ENCODE results near the gene CHRNA10. TPM values are rescaled to one million over a fixed set of nuclear protein-coding genes. Genes with fewer than 3 reads are reported as not detected.

CHRNA10 gene
- total and polyA plus RNA-seq, 4 donors: 0.10 to 1.7 (median 0.36) TPM

- TF ChIP-seq, protein P1, sequence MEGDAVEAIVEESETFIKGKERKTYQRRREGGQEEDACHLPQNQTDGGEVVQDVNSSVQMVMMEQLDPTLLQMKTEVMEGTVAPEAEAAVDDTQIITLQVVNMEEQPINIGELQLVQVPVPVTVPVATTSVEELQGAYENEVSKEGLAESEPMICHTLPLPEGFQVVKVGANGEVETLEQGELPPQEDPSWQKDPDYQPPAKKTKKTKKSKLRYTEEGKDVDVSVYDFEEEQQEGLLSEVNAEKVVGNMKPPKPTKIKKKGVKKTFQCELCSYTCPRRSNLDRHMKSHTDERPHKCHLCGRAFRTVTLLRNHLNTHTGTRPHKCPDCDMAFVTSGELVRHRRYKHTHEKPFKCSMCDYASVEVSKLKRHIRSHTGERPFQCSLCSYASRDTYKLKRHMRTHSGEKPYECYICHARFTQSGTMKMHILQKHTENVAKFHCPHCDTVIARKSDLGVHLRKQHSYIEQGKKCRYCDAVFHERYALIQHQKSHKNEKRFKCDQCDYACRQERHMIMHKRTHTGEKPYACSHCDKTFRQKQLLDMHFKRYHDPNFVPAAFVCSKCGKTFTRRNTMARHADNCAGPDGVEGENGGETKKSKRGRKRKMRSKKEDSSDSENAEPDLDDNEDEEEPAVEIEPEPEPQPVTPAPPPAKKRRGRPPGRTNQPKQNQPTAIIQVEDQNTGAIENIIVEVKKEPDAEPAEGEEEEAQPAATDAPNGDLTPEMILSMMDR (IDR thresholded peaks at IDR 0.05; ENCODE audit: low read depth, low read length, missing input control): no peak
- no peak for TF ChIP-seq FOXA2 (IDR thresholded peaks at IDR 0.05)
Measured at GRCh38 chr11:3622521-3622920, 48.7 kb downstream of the CHRNA10 start (continued).

DNA sequence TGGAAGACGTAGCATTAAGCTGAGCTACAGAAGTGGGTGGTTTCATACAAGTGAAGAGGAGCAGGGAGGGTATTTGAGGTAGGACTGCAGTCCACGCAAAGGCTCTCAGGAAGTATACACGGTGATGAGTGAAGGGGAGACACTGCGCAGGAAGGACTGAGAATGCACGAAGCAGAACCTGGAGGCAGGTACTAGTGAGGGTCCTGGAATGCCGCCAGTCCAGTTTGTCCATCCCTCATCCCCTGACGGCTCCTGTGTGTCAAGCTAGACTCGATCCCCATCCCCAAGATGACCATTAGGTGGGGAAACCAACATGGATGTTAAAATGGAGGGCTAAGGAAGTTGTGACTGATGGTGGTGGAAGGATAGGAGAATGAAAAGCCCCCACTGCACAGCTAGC, 53.2 kb downstream of the CHRNA10 start:
- H3K27ac ChIP-seq (ENCODE audit: low read depth in 1 of 2, low read length in 2 of 2): no peak overlapping the region
- no peak for DNase-seq (ENCODE audit: low spot score)
- no peak overlapping the region for H3K4me3 ChIP-seq (ENCODE audit: low read depth in 1 of 3, low read length in 3 of 3)
- H3K27me3 ChIP-seq (ENCODE audit: control insufficient read depth in 4 of 4, insufficient read depth in 4 of 4, low read length in 3 of 4): no peaks in the 10 kb centered on the region
- no peaks in the 10 kb centered on the region for H3K9me3 ChIP-seq (ENCODE audit: control insufficient read depth in 4 of 4, low read length in 3 of 4)
- no peaks in the 10 kb centered on the region for H3K36me3 ChIP-seq (ENCODE audit: control insufficient read depth in 4 of 4, insufficient read depth in 3 of 4, low read depth in 1 of 4, low read length in 3 of 4)
- H3K9ac ChIP-seq (ENCODE audit: low read depth in 1 of 2, low read length in 2 of 2): no peak overlapping the region
- TF ChIP-seq, protein P2, sequence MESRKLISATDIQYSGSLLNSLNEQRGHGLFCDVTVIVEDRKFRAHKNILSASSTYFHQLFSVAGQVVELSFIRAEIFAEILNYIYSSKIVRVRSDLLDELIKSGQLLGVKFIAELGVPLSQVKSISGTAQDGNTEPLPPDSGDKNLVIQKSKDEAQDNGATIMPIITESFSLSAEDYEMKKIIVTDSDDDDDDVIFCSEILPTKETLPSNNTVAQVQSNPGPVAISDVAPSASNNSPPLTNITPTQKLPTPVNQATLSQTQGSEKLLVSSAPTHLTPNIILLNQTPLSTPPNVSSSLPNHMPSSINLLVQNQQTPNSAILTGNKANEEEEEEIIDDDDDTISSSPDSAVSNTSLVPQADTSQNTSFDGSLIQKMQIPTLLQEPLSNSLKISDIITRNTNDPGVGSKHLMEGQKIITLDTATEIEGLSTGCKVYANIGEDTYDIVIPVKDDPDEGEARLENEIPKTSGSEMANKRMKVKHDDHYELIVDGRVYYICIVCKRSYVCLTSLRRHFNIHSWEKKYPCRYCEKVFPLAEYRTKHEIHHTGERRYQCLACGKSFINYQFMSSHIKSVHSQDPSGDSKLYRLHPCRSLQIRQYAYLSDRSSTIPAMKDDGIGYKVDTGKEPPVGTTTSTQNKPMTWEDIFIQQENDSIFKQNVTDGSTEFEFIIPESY (IDR thresholded peaks at IDR 0.05): no peak
- 83% methylated on average over 8 of the region's 8 CpGs for WGBS
- H3K4me1 ChIP-seq (ENCODE audit: control insufficient read depth in 4 of 4, insufficient read depth in 4 of 4, low read length in 3 of 4): no peaks in the 10 kb centered on the region

DNA sequence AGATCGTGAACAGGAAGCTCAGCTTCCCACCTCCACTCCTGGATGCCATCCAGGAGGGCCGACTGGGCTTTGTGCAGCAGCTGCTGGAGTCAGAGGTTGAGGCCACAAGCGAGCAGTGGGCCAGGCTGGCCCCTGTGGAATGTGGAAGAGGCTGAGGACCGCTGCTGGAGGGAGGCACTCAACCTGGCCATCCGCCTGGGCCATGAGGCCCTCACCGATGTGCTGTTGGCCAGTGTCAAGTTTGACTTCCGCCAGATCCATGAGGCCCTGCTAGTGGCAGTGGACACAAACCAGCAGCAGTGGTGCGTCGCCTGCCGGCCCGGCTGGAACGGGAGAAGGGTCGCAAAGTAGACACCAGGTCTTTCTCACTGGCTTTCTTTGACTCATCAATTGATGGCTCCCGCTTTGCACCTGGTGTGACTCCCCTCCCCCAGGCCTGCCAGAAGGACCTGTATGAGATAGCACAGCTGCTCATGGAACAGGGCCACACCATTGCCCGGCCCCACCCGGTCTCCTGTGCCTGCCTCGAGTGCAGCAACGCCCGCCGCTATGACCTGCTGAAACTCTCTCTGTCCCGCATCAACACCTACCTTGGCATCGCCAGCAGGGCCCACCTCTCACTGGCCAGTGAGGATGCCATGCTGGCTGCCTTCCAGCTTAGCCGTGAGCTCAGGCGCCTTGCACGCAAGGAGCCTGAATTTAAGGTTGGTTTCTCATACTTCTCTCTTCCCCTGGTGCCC, 54.3 kb downstream of the CHRNA10 start:
- Histone ChIP-seq H3K27me3 (ENCODE audit: control insufficient read depth in 4 of 4, insufficient read depth in 4 of 4, low read length in 3 of 4) (no peaks in the 10 kb centered on the region), H3K27ac (ENCODE audit: low read depth in 1 of 2, low read length in 2 of 2) (no peak overlapping the region), H3K4me3 (ENCODE audit: low read depth in 1 of 3, low read length in 3 of 3) (no peak overlapping the region), H3K4me1 (ENCODE audit: control insufficient read depth in 4 of 4, insufficient read depth in 4 of 4, low read length in 3 of 4) (no peaks in the 10 kb centered on the region), H3K9me3 (ENCODE audit: control insufficient read depth in 4 of 4, low read length in 3 of 4) (no peaks in the 10 kb centered on the region), H3K9ac (ENCODE audit: low read depth in 1 of 2, low read length in 2 of 2) (no peak overlapping the region), H3K36me3 (ENCODE audit: control insufficient read depth in 4 of 4, insufficient read depth in 3 of 4, low read depth in 1 of 4, low read length in 3 of 4) (no peaks in the 10 kb centered on the region)
- DNase-seq (ENCODE audit: low spot score): no peak
- no peak for TF ChIP-seq JUND (IDR thresholded peaks at IDR 0.05)
- TF ChIP-seq RXRA (IDR thresholded peaks at IDR 0.05): no peak
- TF ChIP-seq RAD21 (IDR thresholded peaks at IDR 0.05): no peak
- TF ChIP-seq MAX (IDR thresholded peaks at IDR 0.05): no peak
- TF ChIP-seq HNF4G (IDR thresholded peaks at IDR 0.05): no peak
- TF ChIP-seq SP1 (IDR thresholded peaks at IDR 0.05): no peak
- TF ChIP-seq, protein P1 (IDR thresholded peaks at IDR 0.05; ENCODE audit: low read depth, low read length, missing input control): no peak
- no peak for TF ChIP-seq YY1 (IDR thresholded peaks at IDR 0.05)
- TF ChIP-seq, protein P2 (IDR thresholded peaks at IDR 0.05): no peak
- no peak for TF ChIP-seq ATF3 (IDR thresholded peaks at IDR 0.05)
- TF ChIP-seq FOXA2 (IDR thresholded peaks at IDR 0.05): no peak
- no peak for TF ChIP-seq TAF1 (conservative IDR thresholded peaks at IDR 0.05)
- TF ChIP-seq FOXA1 (IDR thresholded peaks at IDR 0.05): no peak
- no peak for TF ChIP-seq HNF4A (conservative IDR thresholded peaks at IDR 0.05)
- no peak for TF ChIP-seq NR2F2 (IDR thresholded peaks at IDR 0.05)
- TF ChIP-seq, protein P3, sequence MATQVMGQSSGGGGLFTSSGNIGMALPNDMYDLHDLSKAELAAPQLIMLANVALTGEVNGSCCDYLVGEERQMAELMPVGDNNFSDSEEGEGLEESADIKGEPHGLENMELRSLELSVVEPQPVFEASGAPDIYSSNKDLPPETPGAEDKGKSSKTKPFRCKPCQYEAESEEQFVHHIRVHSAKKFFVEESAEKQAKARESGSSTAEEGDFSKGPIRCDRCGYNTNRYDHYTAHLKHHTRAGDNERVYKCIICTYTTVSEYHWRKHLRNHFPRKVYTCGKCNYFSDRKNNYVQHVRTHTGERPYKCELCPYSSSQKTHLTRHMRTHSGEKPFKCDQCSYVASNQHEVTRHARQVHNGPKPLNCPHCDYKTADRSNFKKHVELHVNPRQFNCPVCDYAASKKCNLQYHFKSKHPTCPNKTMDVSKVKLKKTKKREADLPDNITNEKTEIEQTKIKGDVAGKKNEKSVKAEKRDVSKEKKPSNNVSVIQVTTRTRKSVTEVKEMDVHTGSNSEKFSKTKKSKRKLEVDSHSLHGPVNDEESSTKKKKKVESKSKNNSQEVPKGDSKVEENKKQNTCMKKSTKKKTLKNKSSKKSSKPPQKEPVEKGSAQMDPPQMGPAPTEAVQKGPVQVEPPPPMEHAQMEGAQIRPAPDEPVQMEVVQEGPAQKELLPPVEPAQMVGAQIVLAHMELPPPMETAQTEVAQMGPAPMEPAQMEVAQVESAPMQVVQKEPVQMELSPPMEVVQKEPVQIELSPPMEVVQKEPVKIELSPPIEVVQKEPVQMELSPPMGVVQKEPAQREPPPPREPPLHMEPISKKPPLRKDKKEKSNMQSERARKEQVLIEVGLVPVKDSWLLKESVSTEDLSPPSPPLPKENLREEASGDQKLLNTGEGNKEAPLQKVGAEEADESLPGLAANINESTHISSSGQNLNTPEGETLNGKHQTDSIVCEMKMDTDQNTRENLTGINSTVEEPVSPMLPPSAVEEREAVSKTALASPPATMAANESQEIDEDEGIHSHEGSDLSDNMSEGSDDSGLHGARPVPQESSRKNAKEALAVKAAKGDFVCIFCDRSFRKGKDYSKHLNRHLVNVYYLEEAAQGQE (IDR thresholded peaks at IDR 0.05): no peak
- no peak for TF ChIP-seq GABPA (IDR thresholded peaks at IDR 0.05 in 1 of 2, conservative IDR thresholded peaks at IDR 0.05 in 1 of 2)
- no peak for TF ChIP-seq EGR1 (IDR thresholded peaks at IDR 0.05; ENCODE audit: low read depth in 2 of 2)
- 90% methylated on average over 25 of the region's 25 CpGs for WGBS

All from liver (tissue), 9 donors.